Spleen (tissue), 11 donors: ENCODE measurements around the gene NDUFS8. TPM values are rescaled to one million over a fixed set of nuclear protein-coding genes. Genes with fewer than 3 reads are reported as not detected.

ENCODE experiments used
- DNase-seq: peaks from one replicate; pipeline ENCODE4 v3.0.0-alpha.2; 2020
- H3K27ac ChIP-seq, 8 donors: fragments of 200-600 bp; sonication (generic) in 7 of 8; 1 replicate in 4 of 8; 2 replicates in 4 of 8; pipeline versions ENCODE4 v1.5.0 to v1.8.0; 2016 to 2021; ENCODE audit warnings: inconsistent platforms in 4 of 8, mild to moderate bottlenecking in 4 of 8, moderate library complexity in 1 of 8
- H3K27me3 ChIP-seq, 7 donors: fragments of 200-600 bp; sonication (generic) in 6 of 7; replicated peaks in 1 of 7; 1 replicate in 4 of 7; 2 replicates in 3 of 7; pipeline versions ENCODE4 v1.5.0 to v1.8.0; 2016 to 2021; ENCODE audit warnings: inconsistent platforms in 3 of 7, mild to moderate bottlenecking in 1 of 7
- H3K36me3 ChIP-seq, 6 donors: fragments of 200-600 bp; sonication (generic) in 5 of 6; 1 replicate in 4 of 6; 2 replicates in 2 of 6; pipeline versions ENCODE4 v1.5.0 to v1.8.0; 2016 to 2021; ENCODE audit warnings: inconsistent platforms in 2 of 6
- H3K4me1 ChIP-seq, 6 donors: fragments of 200-600 bp; sonication (generic) in 5 of 6; 1 replicate in 3 of 6; 2 replicates in 3 of 6; pipeline versions ENCODE4 v1.5.0 to v1.8.0; 2016 to 2021; ENCODE audit warnings: inconsistent platforms in 3 of 6
- H3K4me3 ChIP-seq, 8 donors: fragments of 200-600 bp; sonication (generic) in 7 of 8; 1 replicate in 4 of 8; 2 replicates in 4 of 8; pipeline versions ENCODE4 v1.5.0 to v1.8.0; 2016 to 2021; ENCODE audit warnings: inconsistent platforms in 4 of 8, mild to moderate bottlenecking in 4 of 8, moderate library complexity in 2 of 8
- H3K9me3 ChIP-seq, 8 donors: fragments of 200-600 bp; sonication (generic) in 7 of 8; 1 replicate in 4 of 8; 2 replicates in 4 of 8; pipeline versions ENCODE4 v1.5.0 to v1.8.0; 2016 to 2021; ENCODE audit warnings: inconsistent platforms in 4 of 8
- POLR2A ChIP-seq, 3 donors: fragments of 450-650 bp; IDR thresholded peaks; one replicate each; pipeline ENCODE4 v1.5.1; 2017; ENCODE audit warnings: antibody characterized with exemption in 3 of 3, mild to moderate bottlenecking in 1 of 3
- POLR2AphosphoS5 ChIP-seq, 3 donors: sonication (generic); formaldehyde crosslinking; IDR thresholded peaks; one replicate each; pipeline ENCODE4 v1.5.1; 2017; ENCODE audit warnings: antibody characterized with exemption in 3 of 3
- WGBS, 5 donors: extraction: QIAGEN DNeasy Blood & Tissue Kit in 3 of 5; methylation state at CpG; one replicate each; pipeline versions ENCODE4 v1.1.5 to v1.1.7; 2013 to 2018; 5-methylcytosine and 5-hydroxymethylcytosine counted together
- intact Hi-C: fragments of 100-400 bp; cut with DNase I; formaldehyde crosslinking; loops from one replicate; pipeline ENCODE4 v1.15.0; 2023; ENCODE audit warnings: low total_unique reads
- polyA plus RNA-seq, 3 donors: library from polyadenylated mRNA; stranded (reverse); fragments of 200-250 nt; gene quantifications; one replicate each; pipeline ENCODE4 v1.2.1, GENCODE V29; 2013
- total RNA-seq, 7 donors: library from RNA; depleted of rRNA in 3 of 7; stranded (reverse); fragments of >200 nt in 3 of 7; fragmentation: NEBNext Ultra II Directional in 4 of 7; extraction: Animal tissue kit (Norgen Biotek cat#: 25700) in 4 of 7; gene quantifications; one replicate each; pipeline versions ENCODE4 v1.1.0 to v1.2.1, GENCODE V29; 2016 to 2021
- TF ChIP-seq, protein P1 (sequence below), 11 experiments: fragments of 200-600 bp in 7 of 11; fragments of 450-650 bp in 4 of 11; sonication (generic) in 4 of 11; IDR thresholded peaks in 8 of 11; conservative IDR thresholded peaks in 3 of 11; 1 replicate in 7 of 11; 2 replicates in 4 of 11; pipeline versions ENCODE4 v1.4.0 to v1.8.0; 2016 to 2021; ENCODE audit warnings: antibody characterized with exemption in 11 of 11, inconsistent platforms in 4 of 11, mild to moderate bottlenecking in 1 of 11
- donor health status: healthy with polysubstance abuse.
- donor health status: DM: no; HTN: no; CAD: no; lungs with moderate emphysema.
- donor health status: DM: no; HTN: no; CAD: no.
- donor health status: Bipolar disorder and iron deficiency.
- donor health status: healthy.
- donor health status: DM: no; HTN: no; CAD: no.
- donor health status: DM: yes; HTN: yes; CAD: no.

Gene NDUFS8
- total and polyA plus RNA-seq, 10 donors, result 75.4 to 132 (median 95.1) TPM

- Histone ChIP-seq H3K27me3 (no peaks in the 10 kb centered on the region), H3K36me3 (peaks cover 0 to 43% (median 11%) of the 10 kb centered on the region in 6 donors), H3K9me3 (no peaks in the 10 kb centered on the region), H3K4me1 (peaks cover 9 to 95% (median 74%) of the 10 kb centered on the region in 6 donors), H3K27ac (peak overlapping the region; percentile 71 to 97 (median 91)), H3K4me3 (peak overlapping the region; percentile 46 to 96 (median 84))
- DNase-seq, result peak; percentile 96
- 10 to 33% (median 12%) methylated on average over 18 to 86 of the region's 86 CpGs for WGBS, 5 donors
- intact Hi-C loops, result no loop called here
- TF ChIP-seq POLR2A (IDR thresholded peaks at IDR 0.05) (no peak), POLR2AphosphoS5 (IDR thresholded peaks at IDR 0.05) (peak in 2 of 3 donors; percentile 29 to 60)
- TF ChIP-seq, protein P1, sequence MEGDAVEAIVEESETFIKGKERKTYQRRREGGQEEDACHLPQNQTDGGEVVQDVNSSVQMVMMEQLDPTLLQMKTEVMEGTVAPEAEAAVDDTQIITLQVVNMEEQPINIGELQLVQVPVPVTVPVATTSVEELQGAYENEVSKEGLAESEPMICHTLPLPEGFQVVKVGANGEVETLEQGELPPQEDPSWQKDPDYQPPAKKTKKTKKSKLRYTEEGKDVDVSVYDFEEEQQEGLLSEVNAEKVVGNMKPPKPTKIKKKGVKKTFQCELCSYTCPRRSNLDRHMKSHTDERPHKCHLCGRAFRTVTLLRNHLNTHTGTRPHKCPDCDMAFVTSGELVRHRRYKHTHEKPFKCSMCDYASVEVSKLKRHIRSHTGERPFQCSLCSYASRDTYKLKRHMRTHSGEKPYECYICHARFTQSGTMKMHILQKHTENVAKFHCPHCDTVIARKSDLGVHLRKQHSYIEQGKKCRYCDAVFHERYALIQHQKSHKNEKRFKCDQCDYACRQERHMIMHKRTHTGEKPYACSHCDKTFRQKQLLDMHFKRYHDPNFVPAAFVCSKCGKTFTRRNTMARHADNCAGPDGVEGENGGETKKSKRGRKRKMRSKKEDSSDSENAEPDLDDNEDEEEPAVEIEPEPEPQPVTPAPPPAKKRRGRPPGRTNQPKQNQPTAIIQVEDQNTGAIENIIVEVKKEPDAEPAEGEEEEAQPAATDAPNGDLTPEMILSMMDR (IDR thresholded peaks at IDR 0.05 in 8 of 11, conservative IDR thresholded peaks at IDR 0.05 in 3 of 11), result peak in 1 of 11 experiments; percentile 25
Observed at GRCh38 chr11:68002938-68003845, 27.3 kb upstream of the NDUFS8 start.

DNA sequence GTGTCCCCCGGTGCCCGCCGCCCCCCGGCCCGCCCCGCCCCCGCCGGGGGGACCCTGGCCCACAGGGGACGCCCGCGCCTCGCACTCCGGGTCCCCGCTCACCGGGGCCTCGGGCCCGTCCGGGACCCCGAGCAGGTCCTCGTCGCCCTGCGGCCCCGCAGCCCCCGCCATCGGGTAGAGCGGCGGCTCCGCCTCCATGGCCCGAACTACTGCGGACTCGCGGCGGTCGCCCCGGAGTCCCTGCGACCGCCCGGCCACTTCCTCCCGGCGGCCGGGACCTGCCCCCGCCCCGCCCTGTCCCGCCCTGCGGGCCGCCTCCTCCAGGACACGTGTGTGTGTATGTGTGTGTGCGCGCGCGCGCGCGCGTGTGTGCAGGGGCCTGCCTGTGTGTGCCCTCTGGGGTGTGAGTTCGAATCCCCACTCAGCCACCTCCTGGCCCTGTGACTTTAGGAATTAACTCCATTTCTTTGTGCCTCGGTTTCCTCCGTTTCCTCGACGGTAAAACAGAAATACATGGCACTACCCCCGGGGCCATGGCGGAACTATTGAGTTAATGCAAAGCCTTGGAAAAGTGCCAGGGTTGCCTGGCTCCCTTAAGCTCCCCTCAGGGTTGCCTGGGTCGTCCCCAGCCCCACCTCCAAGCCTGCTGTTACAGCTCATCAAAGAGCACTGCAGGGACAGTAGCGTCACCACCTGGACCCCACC is 26.5 kb upstream of the NDUFS8 start, which contains the start of gene UNC93B1:
Gene UNC93B1, minus strand, starts transcription at position 252 of the 705 bp plus-strand sequence. Its CDS starts 54 bp downstream, at position 198.
- Histone ChIP-seq H3K27me3 (no peaks in the 10 kb centered on the region), H3K4me3 (peak within 1 kb of the TSS; percentile 46 to 96 (median 84)), H3K4me1 (peaks cover 11 to 95% (median 74%) of the 10 kb centered on the region in 6 donors), H3K9me3 (no peaks in the 10 kb centered on the region), H3K27ac (peak within 1 kb of the TSS; percentile 71 to 97 (median 91)), H3K36me3 (peaks cover 0 to 34% (median 7%) of the 10 kb centered on the region in 6 donors)
- WGBS, 5 donors, result 3 to 16% (median 4%) methylated on average over 14 to 64 of the region's 64 CpGs
- peak; percentile 98 for DNase-seq
- TF ChIP-seq POLR2AphosphoS5 (IDR thresholded peaks at IDR 0.05) (peak; percentile 84 to 87 (median 84)), POLR2A (IDR thresholded peaks at IDR 0.05) (peak in 2 of 3 donors; percentile 23 to 28)
- TF ChIP-seq, protein P1 (IDR thresholded peaks at IDR 0.05 in 8 of 11, conservative IDR thresholded peaks at IDR 0.05 in 3 of 11), result no peak
- intact Hi-C loops, result no loop called here

GRCh38 chr11:68004551-68005335 is 25.7 kb upstream of the NDUFS8 start:
- intact Hi-C loops, result no loop called here
- Histone ChIP-seq H3K36me3 (peaks cover 0 to 27% (median under 1%) of the 10 kb centered on the region in 6 donors), H3K27ac (peak overlapping the region in 5 of 8 donors; percentile 91 to 97 (median 97)), H3K4me3 (peak overlapping the region in 6 of 8 donors; percentile 72 to 96 (median 84)), H3K27me3 (no peaks in the 10 kb centered on the region), H3K9me3 (no peaks in the 10 kb centered on the region), H3K4me1 (peaks cover 13 to 95% (median 74%) of the 10 kb centered on the region in 6 donors)
- no peak for TF ChIP-seq POLR2A (IDR thresholded peaks at IDR 0.05)
- no peak for TF ChIP-seq POLR2AphosphoS5 (IDR thresholded peaks at IDR 0.05)
- TF ChIP-seq, protein P1 (IDR thresholded peaks at IDR 0.05 in 8 of 11, conservative IDR thresholded peaks at IDR 0.05 in 3 of 11), result no peak
- 73 to 81% (median 80%) methylated on average over 12 to 14 of the region's 14 CpGs for WGBS, 5 donors
- no peak for DNase-seq
